OCI-LY3 (cell line): ENCODE results near the gene NDUFS7.
A peak's percentile ranks its signal among the peaks of the same experiment; 100 is the strongest.

ENCODE experiments used
- H2AFZ ChIP-seq: fragments of 200-600, 300-600 bp; shearing (Covaris generic); 2 replicates; pipeline ENCODE4 v1.6.0; 2014; ENCODE audit warnings: antibody characterized with exemption, low read depth, low read length
- H3K27ac ChIP-seq: fragments of 200-600, 300-600 bp; sonication (generic); 2 replicates; pipeline ENCODE4 v1.5.1; 2014; ENCODE audit warnings: mild to moderate bottlenecking, low read length, moderate library complexity, mixed read lengths
- H3K27me3 ChIP-seq: fragments of 200-600, 300-600 bp; sonication (generic); 2 replicates; pipeline ENCODE4 v1.6.1; 2014; ENCODE audit warnings: low read depth, low read length, mixed read lengths
- H3K36me3 ChIP-seq: fragments of 200-600, 300-600 bp; sonication (generic); replicated peaks from 2 replicates; pipeline ENCODE3; 2014; ENCODE audit warnings: low read depth, low read length, mixed read lengths
- H3K4me1 ChIP-seq: fragments of 300-600, 200-600 bp; sonication (generic); 2 replicates; pipeline ENCODE4 v1.6.1; 2014; ENCODE audit warnings: low read length, mixed read lengths
- H3K4me2 ChIP-seq: fragments of 200-600, 300-600 bp; sonication (generic); 2 replicates; pipeline ENCODE4 v1.6.1; 2014; ENCODE audit warnings: low read length, mixed read lengths
- H3K4me3 ChIP-seq: fragments of 300-600, 200-600 bp; sonication (generic); 2 replicates; pipeline ENCODE4 v1.5.1; 2014; ENCODE audit warnings: antibody characterized with exemption, mild to moderate bottlenecking, low read length, moderate library complexity
- H3K79me2 ChIP-seq: fragments of 300-600, 200-600 bp; shearing (Covaris generic); 2 replicates; pipeline ENCODE4 v1.6.1; 2014; ENCODE audit warnings: mild to moderate bottlenecking, low read length, mixed read lengths
- H3K9ac ChIP-seq: fragments of 300-600, 200-600 bp; shearing (Covaris generic); 2 replicates; pipeline ENCODE4 v1.6.0; 2014; ENCODE audit warnings: mild to moderate bottlenecking, low read length, moderate library complexity
- H3K9me3 ChIP-seq: fragments of 200-600, 300-600 bp; shearing (Covaris generic); 2 replicates; pipeline ENCODE4 v1.6.1; 2014; ENCODE audit warnings: low read length, mixed read lengths; ENCODE audit not compliant: insufficient read depth
- H4K20me1 ChIP-seq: fragments of 200-600, 300-600 bp; sonication (generic); 2 replicates; pipeline ENCODE4 v1.6.1; 2016; ENCODE audit warnings: low read length, mixed read lengths; ENCODE audit not compliant: insufficient read depth
- CTCF ChIP-seq: fragments of 200-600, 300-600 bp; sonication (generic); IDR thresholded peaks from 2 replicates; pipeline ENCODE4 v1.5.1; 2014; ENCODE audit warnings: antibody characterized with exemption, low read length, low read depth
- EZH2phosphoT487 ChIP-seq: fragments of 200-600 bp; shearing (Covaris generic); IDR thresholded peaks from 2 replicates; pipeline ENCODE4 v1.6.1; 2018; ENCODE audit warnings: antibody characterized with exemption, mixed run types, low read depth

The NDUFS7 gene

GRCh38 chr19:1400281-1401137, 16.8 kb downstream of the NDUFS7 start:
- no peak overlapping the region for H3K9ac ChIP-seq
- H3K27me3 ChIP-seq = 0 out of 2 replicates have a peak, but pooled peaks cover 2% of the 10 kb centered on the region
- no peak for TF ChIP-seq EZH2phosphoT487
- no peak for TF ChIP-seq CTCF
- H3K4me1 ChIP-seq = peaks cover 6% of the 10 kb centered on the region
- H3K4me2 ChIP-seq = no peak overlapping the region
- H3K79me2 ChIP-seq = no peaks in the 10 kb centered on the region
- no peak overlapping the region for H3K27ac ChIP-seq
- H2AFZ ChIP-seq = no peak overlapping the region
- no peak overlapping the region for H3K4me3 ChIP-seq
- H3K9me3 ChIP-seq = no peaks in the 10 kb centered on the region
- H3K36me3 ChIP-seq = no peaks in the 10 kb centered on the region
- H4K20me1 ChIP-seq = no peaks in the 10 kb centered on the region; the same call in 1 of the 2 replicates

- no peak within 1 kb of the TSS for H3K27ac ChIP-seq
- H3K4me3 ChIP-seq = peak within 1 kb of the TSS; percentile 56; the same call in 1 of the 2 replicates
- no peaks in the 10 kb centered on the region for H3K9me3 ChIP-seq
- no peak within 1 kb of the TSS for H3K9ac ChIP-seq
- no peaks in the 10 kb centered on the region for H3K79me2 ChIP-seq
- H4K20me1 ChIP-seq = no peaks in the 10 kb centered on the region
- H3K27me3 ChIP-seq = 0 out of 2 replicates have a peak, but pooled peaks cover 2% of the 10 kb centered on the region
- peaks cover 9% of the 10 kb centered on the region for H3K4me1 ChIP-seq
- TF ChIP-seq CTCF = no peak
- TF ChIP-seq EZH2phosphoT487 = no peak
- H2AFZ ChIP-seq = no peak within 1 kb of the TSS; the same call in 1 of the 2 replicates
- H3K36me3 ChIP-seq = no peaks in the 10 kb centered on the region
- H3K4me2 ChIP-seq = peak within 1 kb of the TSS; percentile 48
Measured at GRCh38 chr19:1401138-1401888, 17.6 kb downstream of the NDUFS7 start, which contains the start of gene GAMT. Gene GAMT (minus strand): TSS chr19:1401542. CDS start chr19:1401476, 66 bp downstream.

GRCh38 chr19:1401889-1402217, 18.1 kb downstream of the NDUFS7 start:
- Histone ChIP-seq H3K4me3 (no peak overlapping the region), H3K36me3 (no peaks in the 10 kb centered on the region), H3K27ac (no peak overlapping the region), H4K20me1 (no peaks in the 10 kb centered on the region), H3K27me3 (0 out of 2 replicates have a peak, but pooled peaks cover 2% of the 10 kb centered on the region), H3K9me3 (no peaks in the 10 kb centered on the region), H2AFZ (no peak overlapping the region), H3K79me2 (no peaks in the 10 kb centered on the region), H3K4me2 (0 out of 2 replicates have a peak overlapping the region, but pooled peaks have one; percentile 48), H3K9ac (no peak overlapping the region), H3K4me1 (peaks cover 12% of the 10 kb centered on the region)
- TF ChIP-seq CTCF (no peak), EZH2phosphoT487 (no peak)
